Ammon's horn (tissue), 1 donor: ENCODE results near the gene WDR45.
"Not testable (repeated sequence)": the region's sequence is repeated elsewhere in the genome, so short reads cannot be mapped to it uniquely, and the experiment has no call there.

Source experiments
- DNase-seq: peaks from one replicate; pipeline ENCODE4 v3.0.0-alpha.2; 2016; ENCODE audit warnings: low spot score

Gene WDR45

GRCh38 chrX:49079489-49080428 lies at the start of gene WDR45:
Gene WDR45 (minus strand): TSS chrX:49079887. CDS start chrX:49078095, 1,792 bp downstream.
- DNase-seq: peak; percentile 73

- DNase-seq: no peak
Measured at GRCh38 chrX:49129427-49129826, 49.7 kb upstream of the WDR45 start.

- DNase-seq: not testable (repeated sequence)
Measured at GRCh38 chrX:49127742-49128258, 48.1 kb upstream of the WDR45 start.

- no peak for DNase-seq
Measured at GRCh38 chrX:49122499-49122898, 42.8 kb upstream of the WDR45 start.

- no peak for DNase-seq
Measured at GRCh38 chrX:49120091-49120490, 40.4 kb upstream of the WDR45 start.

- no peak for DNase-seq
Measured at GRCh38 chrX:49117581-49117980, 37.9 kb upstream of the WDR45 start.

GRCh38 chrX:49116716-49117115 lies 37.0 kb upstream of the WDR45 start:
- no peak for DNase-seq

GRCh38 chrX:49116076-49116475 lies 36.4 kb upstream of the WDR45 start:
- no peak for DNase-seq

GRCh38 chrX:49111791-49112190 lies 32.1 kb upstream of the WDR45 start:
- DNase-seq: peak; percentile 84

- no peak for DNase-seq
Measured at GRCh38 chrX:49110417-49110816, 30.7 kb upstream of the WDR45 start.

- DNase-seq: no peak
Measured at GRCh38 chrX:49108641-49109040, 29.0 kb upstream of the WDR45 start.

- peak; percentile 68 for DNase-seq
Measured at GRCh38 chrX:49106930-49107329, 27.2 kb upstream of the WDR45 start.

- no peak for DNase-seq
Measured at GRCh38 chrX:49106296-49106695, 26.6 kb upstream of the WDR45 start.

GRCh38 chrX:49103637-49104036 lies 23.9 kb upstream of the WDR45 start:
- no peak for DNase-seq

GRCh38 chrX:49102190-49102589 lies 22.5 kb upstream of the WDR45 start:
- DNase-seq: no peak

- no peak for DNase-seq
Measured at GRCh38 chrX:49101629-49101984, 21.9 kb upstream of the WDR45 start.

- DNase-seq: peak; percentile 94
Measured at GRCh38 chrX:49100704-49101628, 21.3 kb upstream of the WDR45 start.

- no peak for DNase-seq
Measured at GRCh38 chrX:49096419-49096818, 16.7 kb upstream of the WDR45 start.

- DNase-seq: no peak
Measured at GRCh38 chrX:49089553-49089952, 9.9 kb upstream of the WDR45 start.

- no peak for DNase-seq
Measured at GRCh38 chrX:49082271-49082871, 2.7 kb upstream of the WDR45 start.

GRCh38 chrX:49077941-49078340 lies 1.7 kb downstream of the WDR45 start:
- DNase-seq: no peak

- no peak for DNase-seq
Measured at GRCh38 chrX:49075347-49075746, 4.3 kb downstream of the WDR45 start.
